ENCODE data around the gene AP2A1.

DNA sequence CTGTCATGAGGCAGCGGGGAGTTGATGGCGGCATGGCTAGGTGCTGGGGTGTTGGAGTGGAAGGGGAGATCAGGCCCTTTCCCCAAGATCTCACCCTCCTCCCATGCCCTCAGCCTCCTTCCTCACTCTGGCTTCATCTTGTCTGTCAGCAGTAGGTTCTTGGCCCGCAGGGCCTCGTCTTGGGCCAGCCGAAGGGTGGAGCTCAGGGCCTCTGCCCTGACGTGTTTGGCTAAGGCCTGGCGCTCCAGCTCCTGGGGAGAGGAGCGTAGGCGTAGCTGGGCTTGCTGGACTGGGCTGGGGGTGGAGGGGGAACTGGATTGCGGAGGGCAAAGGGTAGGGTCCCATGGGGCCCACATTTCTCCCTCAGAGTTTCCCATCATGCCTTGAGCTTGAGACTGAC, 26.9 kb upstream of the AP2A1 start:
- TF ChIP-seq, protein P1, sequence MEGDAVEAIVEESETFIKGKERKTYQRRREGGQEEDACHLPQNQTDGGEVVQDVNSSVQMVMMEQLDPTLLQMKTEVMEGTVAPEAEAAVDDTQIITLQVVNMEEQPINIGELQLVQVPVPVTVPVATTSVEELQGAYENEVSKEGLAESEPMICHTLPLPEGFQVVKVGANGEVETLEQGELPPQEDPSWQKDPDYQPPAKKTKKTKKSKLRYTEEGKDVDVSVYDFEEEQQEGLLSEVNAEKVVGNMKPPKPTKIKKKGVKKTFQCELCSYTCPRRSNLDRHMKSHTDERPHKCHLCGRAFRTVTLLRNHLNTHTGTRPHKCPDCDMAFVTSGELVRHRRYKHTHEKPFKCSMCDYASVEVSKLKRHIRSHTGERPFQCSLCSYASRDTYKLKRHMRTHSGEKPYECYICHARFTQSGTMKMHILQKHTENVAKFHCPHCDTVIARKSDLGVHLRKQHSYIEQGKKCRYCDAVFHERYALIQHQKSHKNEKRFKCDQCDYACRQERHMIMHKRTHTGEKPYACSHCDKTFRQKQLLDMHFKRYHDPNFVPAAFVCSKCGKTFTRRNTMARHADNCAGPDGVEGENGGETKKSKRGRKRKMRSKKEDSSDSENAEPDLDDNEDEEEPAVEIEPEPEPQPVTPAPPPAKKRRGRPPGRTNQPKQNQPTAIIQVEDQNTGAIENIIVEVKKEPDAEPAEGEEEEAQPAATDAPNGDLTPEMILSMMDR (IDR thresholded peaks at IDR 0.05): no peak
- no peak for TF ChIP-seq POLR2A (IDR thresholded peaks at IDR 0.05)

Data from thyroid gland (tissue), 4 donors.